HG02588 (cell line): ENCODE data around the gene EPN2.
"Not testable (repeated sequence)": the region's sequence is repeated elsewhere in the genome, so short reads cannot be mapped to it uniquely, and the experiment has no call there.

Experiments used
- ATAC-seq: cut with Tn5 transposase; IDR thresholded peaks from one replicate; pipeline ENCODE4 v1.9.1; 2021; ENCODE audit warnings: mild to moderate bottlenecking, moderate library complexity; ENCODE audit not compliant: unreplicated experiment

The EPN2 gene

DNA sequence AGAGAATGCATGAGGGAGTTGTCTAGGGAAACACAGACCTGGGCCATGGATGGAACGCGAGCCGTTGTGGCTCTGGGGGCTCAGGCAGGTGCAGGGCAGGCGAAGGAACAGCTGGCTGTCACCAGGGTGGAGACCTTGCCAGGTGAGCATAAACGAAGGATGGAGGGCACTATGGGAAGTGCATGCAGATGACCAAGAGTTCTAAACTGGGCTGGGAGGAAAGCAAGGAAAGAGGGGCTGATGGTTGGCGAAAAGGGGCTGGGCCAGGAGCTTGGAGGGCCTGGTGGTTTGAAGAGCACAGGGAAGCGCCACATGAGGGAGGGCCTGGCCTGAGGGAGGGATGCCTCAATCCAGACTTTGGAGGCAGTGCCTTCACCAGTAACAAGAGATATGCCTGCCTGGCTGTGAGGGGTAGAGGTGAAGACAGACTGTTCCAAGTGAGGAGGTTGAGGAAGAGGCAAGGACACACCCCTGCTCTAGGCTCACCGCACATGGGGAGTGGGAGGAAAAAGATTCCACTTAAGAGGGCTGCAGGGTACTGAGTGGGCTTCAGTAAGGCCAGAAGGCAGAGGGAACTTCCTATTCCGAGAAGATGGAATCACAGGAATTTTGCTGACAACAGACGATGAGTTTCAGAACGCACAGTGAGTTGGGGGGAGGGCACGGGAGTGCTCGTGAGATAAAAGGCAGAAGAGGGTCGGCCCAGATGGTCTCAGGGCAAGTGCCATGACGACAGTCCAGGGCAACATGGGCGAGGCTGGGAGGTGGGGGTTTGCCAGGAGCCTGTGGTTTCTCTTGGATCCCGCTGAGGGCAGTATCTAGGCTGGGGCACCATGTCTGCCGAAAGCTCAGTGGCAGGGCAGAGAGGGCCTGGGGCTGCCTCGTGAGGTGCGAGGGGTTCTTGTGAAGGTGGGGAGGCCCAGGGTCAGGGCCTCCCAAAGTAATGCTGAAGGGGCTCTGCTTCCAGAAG is 104.8 kb downstream of the EPN2 start:
- no peak for ATAC-seq

- ATAC-seq = no peak
These were observed 105.6 kb downstream of the EPN2 start for GRCh38 chr17:19342611-19343255.

DNA sequence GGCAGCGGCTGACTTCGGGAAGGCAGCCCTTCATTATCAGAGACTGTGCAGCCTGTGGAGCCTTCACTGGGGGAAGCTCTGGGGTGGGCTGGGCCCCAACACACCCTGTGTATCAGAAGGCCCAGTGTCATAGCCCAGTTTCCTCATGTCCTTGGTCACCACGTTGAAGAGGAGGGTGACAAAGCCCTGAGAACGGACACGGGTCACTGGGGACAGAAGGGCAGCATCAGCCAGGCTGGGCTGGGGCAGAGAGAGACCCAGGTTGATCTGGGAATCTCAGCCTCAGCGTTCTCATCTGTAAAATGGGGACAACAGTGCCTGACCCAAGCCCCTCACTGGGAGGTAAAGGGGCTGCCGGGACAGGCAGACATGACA is 106.1 kb downstream of the EPN2 start:
- ATAC-seq = no peak

- no peak for ATAC-seq
These were observed 106.5 kb downstream of the EPN2 start for GRCh38 chr17:19343671-19344151.

DNA sequence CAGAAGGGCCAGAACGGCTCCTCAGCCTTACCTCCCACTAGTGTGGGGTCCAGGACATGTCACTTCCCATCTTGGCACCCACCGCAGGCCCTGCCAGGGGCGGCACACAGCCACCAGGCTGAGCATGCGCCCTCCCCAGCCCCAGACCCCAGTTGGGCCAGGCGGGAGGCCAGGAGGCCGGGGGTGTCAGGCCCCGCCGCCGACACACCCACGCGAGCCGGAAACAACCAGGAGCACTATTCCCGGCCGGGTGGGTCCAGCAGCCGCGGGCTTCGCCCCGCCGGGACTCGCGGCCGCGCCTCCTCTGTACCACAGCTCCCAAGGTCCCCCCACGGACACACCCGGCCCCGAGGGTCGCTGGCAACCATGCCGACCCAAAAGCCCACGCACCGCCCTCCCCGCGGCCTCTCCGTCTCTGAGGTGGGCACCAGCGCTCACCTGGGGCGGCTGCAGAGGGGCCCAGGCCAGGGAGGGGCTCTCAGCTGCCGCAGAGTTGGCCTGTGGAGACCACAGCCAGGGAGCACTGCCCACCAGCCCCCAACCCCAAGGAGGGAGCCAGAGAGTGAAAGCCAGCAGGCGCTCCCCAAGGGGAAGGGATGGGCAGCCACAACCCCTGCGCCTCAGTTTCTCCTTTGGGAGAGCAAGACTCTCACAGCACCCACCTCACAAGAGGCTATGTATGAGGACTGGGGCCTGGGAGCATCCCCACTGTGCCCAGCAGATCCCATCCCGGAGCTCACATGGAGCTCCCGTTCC is 107.3 kb downstream of the EPN2 start:
- ATAC-seq = no peak

DNA sequence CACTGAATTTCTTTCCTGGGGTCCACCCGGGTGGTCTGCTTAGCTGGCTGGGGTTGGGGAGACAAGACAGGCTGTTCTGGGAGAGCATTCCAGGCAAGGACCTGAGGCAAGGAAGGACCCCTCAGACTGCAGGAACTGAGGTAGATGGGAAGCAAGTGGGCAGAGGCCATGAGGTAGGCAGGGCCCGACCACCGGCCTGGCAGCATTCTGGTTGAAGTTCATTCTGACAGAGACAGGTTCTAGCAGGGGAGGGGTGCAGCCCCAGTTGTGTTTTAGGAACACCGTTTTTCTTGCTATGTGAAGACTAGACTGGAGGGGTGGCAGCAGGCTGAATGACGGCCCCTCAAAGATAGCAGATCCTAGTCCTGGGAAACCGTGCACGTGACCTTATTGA is 107.9 kb downstream of the EPN2 start:
- no peak for ATAC-seq

GRCh38 chr17:19345486-19346350 is 108.6 kb downstream of the EPN2 start:
- no peak for ATAC-seq

GRCh38 chr17:19346351-19347255 is 109.4 kb downstream of the EPN2 start:
- no peak for ATAC-seq

GRCh38 chr17:19347323-19348080 is 110.3 kb downstream of the EPN2 start:
- ATAC-seq = no peak

- ATAC-seq = no peak
These were observed 111.0 kb downstream of the EPN2 start for GRCh38 chr17:19348081-19348650.

DNA sequence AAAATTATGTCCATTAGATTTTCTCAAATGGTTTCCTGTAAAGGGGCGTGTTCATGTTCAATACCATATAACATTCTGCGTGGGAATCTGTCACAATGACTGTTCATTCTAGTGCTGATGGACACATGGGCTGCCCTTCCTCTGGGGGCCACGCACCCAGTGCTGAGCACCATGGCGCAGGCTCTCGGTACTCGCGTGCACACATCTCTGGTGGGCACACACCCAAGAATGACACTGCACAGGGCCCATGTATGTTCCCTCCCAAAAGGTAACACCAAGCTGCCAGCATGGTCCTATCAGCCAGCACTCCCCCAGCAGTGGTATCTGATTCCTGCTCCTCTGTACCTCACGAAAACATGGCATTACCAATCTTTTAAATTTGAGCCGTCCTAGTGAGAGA is 111.6 kb downstream of the EPN2 start:
- ATAC-seq = no peak

DNA sequence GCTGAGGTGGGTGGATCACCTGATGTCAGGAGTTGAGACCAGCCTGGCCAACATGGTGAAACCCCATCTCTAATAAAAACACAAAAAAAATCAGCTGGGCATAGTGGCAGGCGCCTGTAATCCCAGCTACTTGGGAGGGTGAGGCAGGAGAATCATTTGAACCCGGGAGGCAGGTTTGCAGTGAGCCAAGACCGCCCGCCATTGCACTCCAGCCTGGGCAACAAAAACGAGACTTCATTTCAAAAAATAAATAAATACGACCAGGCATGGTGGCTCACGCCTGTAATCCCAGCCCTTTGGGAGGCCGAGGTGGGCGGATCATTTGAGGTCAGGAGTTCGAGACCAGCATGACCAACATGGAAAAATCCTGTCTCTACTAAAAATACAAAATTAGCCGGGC is 116.2 kb downstream of the EPN2 start:
- not testable (repeated sequence) for ATAC-seq

GRCh38 chr17:19354748-19355147 is 117.6 kb downstream of the EPN2 start:
- ATAC-seq = no peak

- no peak for ATAC-seq
These were observed 120.2 kb downstream of the EPN2 start for GRCh38 chr17:19357351-19357750.

DNA sequence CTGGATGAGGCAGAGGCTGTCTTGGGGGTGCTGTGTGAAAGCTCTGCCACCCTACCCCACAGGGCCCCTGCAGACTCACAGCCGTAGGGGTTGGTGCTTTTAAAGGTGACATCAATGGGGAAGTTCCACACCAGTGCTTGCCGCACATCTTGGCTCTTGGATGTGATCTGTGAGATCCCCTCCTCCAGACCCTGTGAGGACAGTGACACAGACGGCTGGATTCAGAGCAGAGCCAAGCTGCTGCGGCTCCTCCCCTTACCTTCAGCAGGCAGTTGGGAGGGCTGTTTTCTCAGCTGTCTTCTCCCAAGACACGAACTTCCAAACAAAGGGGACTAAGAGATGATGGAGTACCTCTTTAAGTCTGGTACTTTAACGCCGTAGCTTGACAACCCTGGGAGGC is 120.6 kb downstream of the EPN2 start:
- ATAC-seq = no peak

- ATAC-seq = no peak
These were observed 122.0 kb downstream of the EPN2 start for GRCh38 chr17:19359151-19359550.

DNA sequence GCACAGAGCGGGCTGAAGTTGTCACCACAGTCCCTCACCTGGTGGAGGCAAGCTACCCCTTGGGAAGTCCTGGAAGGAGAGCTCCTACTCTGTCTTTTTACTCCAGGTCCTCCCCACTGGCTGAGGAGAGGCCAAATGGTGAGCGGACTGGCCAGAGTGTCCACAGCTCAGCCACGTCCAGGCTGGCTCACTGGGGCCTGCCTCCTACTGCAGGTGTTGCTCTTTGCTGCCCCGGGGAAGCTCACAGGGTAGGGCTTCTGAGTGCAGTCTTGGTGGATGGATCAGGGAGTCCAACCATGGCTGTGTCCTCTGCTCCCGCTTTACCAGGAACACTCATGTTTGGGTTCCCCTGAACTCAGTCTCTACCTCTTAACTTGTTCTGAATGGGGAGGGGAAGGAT is 122.7 kb downstream of the EPN2 start:
- no peak for ATAC-seq

GRCh38 chr17:19360772-19361171 is 123.6 kb downstream of the EPN2 start:
- ATAC-seq = no peak
